Motor neuron (in vitro differentiated cells): Measurements from ENCODE around the gene CACNA1S. TPM values are rescaled to one million over a fixed set of nuclear protein-coding genes. Genes with fewer than 3 reads are reported as not detected.

Source experiments
- ATAC-seq, 8 experiments: fragments of 200-7000 bp; cut with Tn5 transposase; replicated peaks in 6 of 8; 2 replicates each; pipeline ENCODE4 v1.8.0; 2021; ENCODE audit warnings: mild to moderate bottlenecking in 8 of 8, moderate library complexity in 8 of 8
- H3K27ac ChIP-seq, 2 donors: fragments of 250-450 bp; sonication (Bioruptor Pico); 2 replicates each; pipeline ENCODE4 v1.9.0; 2021; ENCODE audit warnings: antibody characterized with exemption in 2 of 2, mild to moderate bottlenecking in 2 of 2, moderate library complexity in 1 of 2
- H3K4me1 ChIP-seq, 2 donors: fragments of 250-450 bp; sonication (Bioruptor Pico); replicated peaks in 1 of 2; 2 replicates each; pipeline ENCODE4 v1.6.1; 2021; ENCODE audit warnings: antibody characterized with exemption in 2 of 2, mild to moderate bottlenecking in 2 of 2, moderate library complexity in 1 of 2
- H3K4me3 ChIP-seq, 5 donors: fragments of 250-450 bp; sonication (Bioruptor Pico); 2 replicates each; pipeline ENCODE4 v1.9.0; 2021; ENCODE audit warnings: antibody characterized with exemption in 5 of 5, mild to moderate bottlenecking in 5 of 5, moderate library complexity in 4 of 5
- WGBS, 10 experiments: fragments of 450-650 bp; shearing (Covaris generic); methylation state at CpG; one replicate each; pipeline ENCODE4 v1.0.0; 2022; 5-methylcytosine and 5-hydroxymethylcytosine counted together
- in situ Hi-C, 9 experiments: fragments of 400-800 bp; cut with MboI; loops; one replicate each; pipeline ENCODE4 v1.15.0; 2021; ENCODE audit warnings: low sequenced_read_pairs in 9 of 9, low pct_unique_long_range_greater_than_20kb in 2 of 9; ENCODE audit not compliant: unreplicated experiment in 9 of 9
- total RNA-seq, 8 experiments: library from RNA; unstranded; fragments of 300-600 nt; gene quantifications; 2 replicates each; pipeline versions ENCODE4 v1.2.3 to v1.2.4, GENCODE V29; 2022

CACNA1S gene
- total RNA-seq, 8 experiments from 2014 or later = under 0.01 to 0.09 (median 0.04) TPM; not detected in 4

- in situ Hi-C loops = no loop called here
- Histone ChIP-seq H3K4me1 (peaks cover 13 to 23% of the 10 kb centered on the region in 2 donors), H3K4me3 (no peak overlapping the region), H3K27ac (no peak overlapping the region)
- peak; percentile 30 to 87 (median 50) for ATAC-seq
- 0 to 50% (median 40%) methylated on average over 2 to 13 of the region's 13 CpGs; no CpG with 5 or more reads in 4 of the 10 experiments for WGBS, 10 experiments
Measured at GRCh38 chr1:201042779-201043461, 69.3 kb downstream of the CACNA1S start.

GRCh38 chr1:201041011-201041410, 71.2 kb downstream of the CACNA1S start:
- H3K4me3 ChIP-seq = no peak overlapping the region
- no peak overlapping the region for H3K27ac ChIP-seq
- in situ Hi-C loops = no loop called here
- 60 to 100% methylated on average over 1 of the region's 2 CpGs; no CpG with 5 or more reads in 8 of the 10 experiments for WGBS, 10 experiments
- H3K4me1 ChIP-seq = peaks cover 15 to 30% of the 10 kb centered on the region in 2 donors
- no peak for ATAC-seq

- Histone ChIP-seq H3K27ac (no peak overlapping the region), H3K4me3 (no peak overlapping the region), H3K4me1 (peaks cover 15 to 30% of the 10 kb centered on the region in 2 donors)
- ATAC-seq = no peak
- 20 to 95% (median 83%) methylated on average over 1 to 3 of the region's 5 CpGs; no CpG with 5 or more reads in 6 of the 10 experiments for WGBS, 10 experiments
- in situ Hi-C loops = no loop called here
Measured at GRCh38 chr1:201039876-201040275, 72.3 kb downstream of the CACNA1S start.

DNA sequence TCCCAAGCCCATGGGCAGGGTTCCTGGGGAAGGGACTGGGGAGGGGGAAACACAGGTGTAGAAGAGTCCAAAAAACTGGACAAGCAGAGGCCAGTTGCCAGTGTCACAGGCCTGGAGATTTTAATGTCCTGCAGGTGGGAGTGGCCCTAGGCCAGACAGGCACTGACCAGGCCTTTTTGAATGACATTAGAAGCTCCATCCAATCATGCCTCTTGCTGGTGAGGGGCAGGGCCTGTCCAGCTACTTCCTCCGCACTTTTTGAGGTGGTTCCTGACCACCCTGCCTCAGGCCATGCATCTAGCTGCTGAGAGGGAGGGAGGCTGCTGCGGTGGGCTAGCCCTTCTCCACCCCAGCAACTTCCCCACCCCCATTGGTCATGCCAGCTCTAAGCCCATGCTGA, 72.8 kb downstream of the CACNA1S start:
- no peak overlapping the region for H3K27ac ChIP-seq
- WGBS, 10 experiments = 40 to 100% (median 79%) methylated on average over 1 to 2 of the region's 2 CpGs; no CpG with 5 or more reads in 6 of the 10 experiments
- peaks cover 15 to 30% of the 10 kb centered on the region in 2 donors for H3K4me1 ChIP-seq
- H3K4me3 ChIP-seq = no peak overlapping the region
- in situ Hi-C loops = no loop called here
- ATAC-seq = peak in 3 of 8 experiments; percentile 23 to 81 (median 74)

- in situ Hi-C loops = no loop called here
- Histone ChIP-seq H3K4me3 (no peak overlapping the region), H3K4me1 (peaks cover 15 to 30% of the 10 kb centered on the region in 2 donors), H3K27ac (peak overlapping the region in 1 of 2 donors; percentile 2)
- peak in 5 of 8 experiments; percentile 85 to 94 (median 88) for ATAC-seq
- WGBS, 10 experiments = 14 to 80% (median 48%) methylated on average over 1 to 10 of the region's 10 CpGs; no CpG with 5 or more reads in 2 of the 10 experiments
Measured at GRCh38 chr1:201038186-201038876, 73.9 kb downstream of the CACNA1S start.

DNA sequence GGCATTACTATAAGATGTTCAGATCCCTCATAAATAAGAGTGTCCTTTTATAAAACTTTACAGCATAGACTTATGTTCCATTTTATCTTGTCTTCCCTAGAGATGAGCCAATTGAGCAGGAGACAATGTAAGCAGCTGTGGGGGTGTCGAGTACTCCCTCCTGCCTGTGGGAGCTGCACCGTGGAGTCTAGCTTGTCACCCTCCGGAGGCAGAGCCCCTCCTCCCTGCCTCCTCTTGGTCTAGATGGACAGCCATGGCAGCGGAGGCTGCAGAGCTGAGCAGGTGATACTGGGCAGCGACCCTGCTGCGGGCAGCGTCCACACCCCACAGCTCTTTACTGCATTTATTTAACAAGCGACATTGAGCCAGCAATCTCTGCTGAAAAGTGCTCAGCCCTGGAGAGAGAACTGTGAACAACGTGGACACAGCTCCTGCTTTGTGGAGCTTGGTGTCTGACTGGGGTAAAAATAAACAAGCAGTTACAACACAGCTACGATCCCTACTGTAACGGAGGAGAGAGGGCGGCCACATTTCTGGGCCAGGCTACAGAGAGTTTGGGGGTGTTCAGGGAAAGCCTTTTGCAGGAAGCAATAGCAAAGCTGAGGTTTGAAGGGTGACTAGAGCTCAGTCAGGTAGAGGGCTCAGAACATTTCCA, 75.9 kb downstream of the CACNA1S start:
- in situ Hi-C loops = no loop called here
- Histone ChIP-seq H3K4me3 (no peak overlapping the region), H3K27ac (no peak overlapping the region), H3K4me1 (peaks cover 15 to 24% of the 10 kb centered on the region in 2 donors)
- peak in 5 of 8 experiments; percentile 13 to 34 (median 28) for ATAC-seq
- 10 to 82% (median 69%) methylated on average over 1 to 11 of the region's 12 CpGs; no CpG with 5 or more reads in 1 of the 10 experiments for WGBS, 10 experiments

GRCh38 chr1:201034671-201035070, 77.6 kb downstream of the CACNA1S start:
- Histone ChIP-seq H3K4me1 (peaks cover 15 to 24% of the 10 kb centered on the region in 2 donors), H3K4me3 (no peak overlapping the region), H3K27ac (no peak overlapping the region)
- in situ Hi-C loops = no loop called here
- 67 to 86% methylated on average over 1 of the region's 4 CpGs; no CpG with 5 or more reads in 8 of the 10 experiments for WGBS, 10 experiments
- ATAC-seq = no peak

DNA sequence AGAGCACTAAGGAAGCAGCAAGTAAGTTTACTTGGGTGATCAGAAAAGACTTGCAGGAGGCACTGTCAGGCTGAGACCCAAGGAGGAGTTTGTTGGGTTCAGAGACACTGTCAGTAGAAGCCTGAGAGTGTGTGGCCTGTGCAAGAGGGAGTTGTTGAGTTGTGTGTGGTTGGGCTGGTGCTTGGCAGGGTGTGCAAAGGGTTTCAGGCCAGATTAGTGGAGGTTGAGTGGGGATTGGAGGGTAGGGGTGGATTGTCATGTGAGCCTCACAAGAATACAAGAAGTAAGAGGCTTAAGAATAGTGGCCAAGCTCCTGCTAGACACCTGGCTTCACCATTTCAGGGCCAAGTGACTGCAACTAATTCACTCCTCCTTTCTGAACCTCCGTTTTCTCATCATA, 79.8 kb downstream of the CACNA1S start:
- WGBS, 10 experiments = 9 to 100% (median 91%) methylated on average over 1 of the region's 1 CpG; no CpG with 5 or more reads in 3 of the 10 experiments
- Histone ChIP-seq H3K4me1 (peaks cover 5 to 7% of the 10 kb centered on the region in 2 donors), H3K27ac (no peak overlapping the region), H3K4me3 (no peak overlapping the region)
- in situ Hi-C loops = no loop called here
- ATAC-seq = no peak

GRCh38 chr1:201028461-201028889, 83.8 kb downstream of the CACNA1S start:
- no peak for ATAC-seq
- no peak overlapping the region for H3K27ac ChIP-seq
- peaks cover 16 to 19% of the 10 kb centered on the region in 2 donors for H3K4me1 ChIP-seq

GRCh38 chr1:201026836-201027235, 85.4 kb downstream of the CACNA1S start:
- 48 to 100% (median 84%) methylated on average over 1 to 3 of the region's 3 CpGs; no CpG with 5 or more reads in 3 of the 10 experiments for WGBS, 10 experiments
- Histone ChIP-seq H3K4me1 (peaks cover 16 to 28% of the 10 kb centered on the region in 2 donors), H3K4me3 (no peak overlapping the region), H3K27ac (no peak overlapping the region)
- ATAC-seq = no peak
- in situ Hi-C loops = no loop called here

More at GRCh38 chr1:201028461-201028889, 83.8 kb downstream of the CACNA1S start:
- in situ Hi-C loops = no loop called here
- 0 to 98% (median 92%) methylated on average over 1 to 7 of the region's 7 CpGs; no CpG with 5 or more reads in 3 of the 10 experiments for WGBS, 10 experiments
- H3K4me3 ChIP-seq = no peak overlapping the region

GRCh38 chr1:201026234-201026633, 86.0 kb downstream of the CACNA1S start:
- ATAC-seq = no peak
- WGBS, 10 experiments = 89 to 91% methylated on average over 1 to 3 of the region's 3 CpGs; no CpG with 5 or more reads in 8 of the 10 experiments
- in situ Hi-C loops = no loop called here
- H3K4me3 ChIP-seq = no peak overlapping the region
- no peak overlapping the region for H3K27ac ChIP-seq
- peaks cover 17 to 34% of the 10 kb centered on the region in 2 donors for H3K4me1 ChIP-seq

DNA sequence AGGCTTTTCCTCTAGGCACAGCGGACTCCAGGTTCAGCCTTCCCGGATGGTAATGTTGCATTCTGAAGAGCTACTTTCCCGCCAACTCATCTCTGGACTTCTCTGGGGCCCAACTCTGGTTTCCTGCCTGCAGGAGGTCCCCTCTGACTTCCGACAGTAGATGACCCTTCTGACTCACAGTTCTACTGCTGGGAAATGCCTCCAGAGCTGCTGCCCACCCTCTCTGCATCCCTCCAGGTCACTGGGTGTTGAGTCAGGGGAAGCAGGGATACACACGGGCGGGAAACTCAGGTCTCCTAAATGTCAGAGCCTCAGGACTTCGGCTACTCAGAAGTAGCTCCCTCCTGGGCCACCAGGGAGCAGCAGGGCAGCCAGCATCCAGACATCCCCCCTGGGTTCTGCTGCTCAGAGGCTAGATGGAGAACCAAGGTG, 86.6 kb downstream of the CACNA1S start:
- Histone ChIP-seq H3K4me3 (no peak overlapping the region), H3K4me1 (peaks cover 23 to 40% of the 10 kb centered on the region in 2 donors), H3K27ac (no peak overlapping the region)
- 40 to 100% (median 66%) methylated on average over 1 to 6 of the region's 7 CpGs; no CpG with 5 or more reads in 4 of the 10 experiments for WGBS, 10 experiments
- in situ Hi-C loops = no loop called here
- ATAC-seq = peak in 2 of 8 experiments; percentile 10 to 15
